Activated CD4-positive, alpha-beta T cell treated with anti-CD3 and anti-CD28 coated beads, Interleukin-2, amount 50 U/mL, for 48 hours (primary cell): ENCODE results near the gene CHTF18.
"Not testable (repeated sequence)": the region's sequence is repeated elsewhere in the genome, so short reads cannot be mapped to it uniquely, and the experiment has no call there.

ENCODE experiments used
- DNase-seq, 2 experiments: peaks; one replicate each; pipeline ENCODE4 v3.0.0-alpha.2; 2020

Gene CHTF18

DNA sequence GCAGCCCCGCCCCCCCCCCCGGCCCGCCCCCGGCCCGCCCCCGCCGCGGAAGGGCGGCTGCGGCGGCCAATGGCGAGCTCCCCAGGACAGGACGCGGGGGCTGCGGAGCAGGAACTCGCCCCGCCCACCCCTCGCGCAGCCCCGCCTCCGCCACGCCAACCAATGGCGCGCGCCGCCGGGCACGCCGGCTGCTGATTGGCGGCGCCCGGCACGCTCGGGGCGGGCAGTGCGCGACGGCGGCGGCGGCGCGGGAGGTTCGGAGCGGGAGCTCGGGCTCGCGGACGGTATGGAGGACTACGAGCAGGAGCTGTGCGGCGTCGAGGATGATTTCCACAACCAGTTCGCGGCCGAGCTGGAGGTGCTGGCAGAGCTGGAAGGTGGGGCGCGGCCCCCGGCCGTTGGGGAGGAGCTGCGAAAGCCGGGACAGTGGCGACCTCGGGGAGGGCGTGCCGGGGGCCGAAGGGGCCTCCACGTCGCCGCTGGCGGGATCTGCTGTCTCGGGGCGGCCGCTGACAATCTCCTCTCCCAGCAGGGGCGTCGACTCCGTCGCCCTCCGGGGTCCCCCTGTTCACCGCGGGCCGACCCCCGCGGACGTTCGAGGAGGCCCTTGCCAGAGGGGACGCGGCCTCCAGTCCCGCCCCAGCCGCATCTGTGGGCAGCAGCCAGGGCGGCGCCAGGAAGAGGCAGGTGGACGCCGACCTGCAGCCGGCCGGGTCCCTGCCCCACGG is at the start of gene CHTF18:
TSS of gene CHTF18 (plus strand) at position 222 of the 728 bp plus-strand sequence. CDS start at position 287, 65 bp downstream.
- peak; percentile 93 to 94 for DNase-seq

DNA sequence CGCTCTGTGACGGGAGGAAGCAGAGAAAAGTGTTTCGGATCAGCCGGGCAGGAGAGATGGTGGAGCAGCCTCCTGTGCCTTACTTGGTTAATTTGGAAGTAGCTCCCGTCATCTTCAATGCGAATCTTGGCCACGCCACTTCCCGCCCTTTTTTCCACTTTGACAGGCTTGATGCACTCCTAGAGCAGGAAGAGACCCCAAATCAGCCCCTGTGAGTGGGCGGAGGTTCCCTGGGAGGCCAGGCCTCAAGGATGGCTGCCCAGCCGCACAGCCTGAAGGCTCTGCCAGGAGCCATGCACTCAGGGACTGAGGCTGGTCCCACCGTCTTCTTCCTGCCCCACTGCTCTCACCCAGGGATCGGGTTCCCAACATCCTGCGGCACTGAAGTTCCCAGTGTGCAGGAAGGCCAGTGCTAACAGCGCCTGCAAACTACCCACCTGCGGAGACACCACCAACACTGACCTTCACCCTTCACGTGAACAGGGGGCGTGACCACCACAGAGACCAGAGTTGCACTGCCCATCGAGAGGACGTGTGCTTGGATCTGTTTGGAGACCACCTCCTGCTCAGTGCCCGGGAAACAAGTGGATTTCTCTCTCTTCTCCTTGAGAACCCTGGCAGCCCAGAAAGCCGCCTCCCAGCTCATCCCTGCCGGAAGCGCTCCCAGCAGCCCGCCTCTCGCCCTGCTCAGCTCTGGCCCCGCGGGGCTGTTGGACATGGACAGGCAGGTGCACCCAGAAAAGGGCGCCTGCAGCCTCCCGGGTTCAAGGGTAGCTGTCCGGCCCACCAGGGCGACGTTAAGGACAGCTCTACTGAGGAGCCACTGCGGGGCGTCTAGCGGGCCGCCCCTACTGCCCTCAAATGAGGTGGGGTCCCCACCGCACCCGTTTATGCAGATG is 48.6 kb upstream of the CHTF18 start:
- no peak for DNase-seq

DNA sequence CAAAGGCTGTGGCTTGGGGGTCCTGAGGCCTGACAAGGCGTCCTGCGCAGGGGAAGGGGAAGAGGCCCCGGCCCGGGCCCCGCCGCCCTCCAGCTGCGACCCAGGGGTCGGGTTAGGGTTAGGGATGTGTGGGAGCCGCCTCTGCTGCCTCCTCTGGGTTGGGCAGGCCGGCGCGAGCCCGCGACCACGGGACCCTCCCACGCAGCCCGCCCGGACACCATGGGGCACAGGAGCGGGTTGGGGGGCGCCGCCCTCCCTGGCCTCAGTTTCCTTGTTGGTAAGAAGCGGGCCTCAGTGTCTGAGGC is 48.0 kb upstream of the CHTF18 start:
- DNase-seq = no peak

DNA sequence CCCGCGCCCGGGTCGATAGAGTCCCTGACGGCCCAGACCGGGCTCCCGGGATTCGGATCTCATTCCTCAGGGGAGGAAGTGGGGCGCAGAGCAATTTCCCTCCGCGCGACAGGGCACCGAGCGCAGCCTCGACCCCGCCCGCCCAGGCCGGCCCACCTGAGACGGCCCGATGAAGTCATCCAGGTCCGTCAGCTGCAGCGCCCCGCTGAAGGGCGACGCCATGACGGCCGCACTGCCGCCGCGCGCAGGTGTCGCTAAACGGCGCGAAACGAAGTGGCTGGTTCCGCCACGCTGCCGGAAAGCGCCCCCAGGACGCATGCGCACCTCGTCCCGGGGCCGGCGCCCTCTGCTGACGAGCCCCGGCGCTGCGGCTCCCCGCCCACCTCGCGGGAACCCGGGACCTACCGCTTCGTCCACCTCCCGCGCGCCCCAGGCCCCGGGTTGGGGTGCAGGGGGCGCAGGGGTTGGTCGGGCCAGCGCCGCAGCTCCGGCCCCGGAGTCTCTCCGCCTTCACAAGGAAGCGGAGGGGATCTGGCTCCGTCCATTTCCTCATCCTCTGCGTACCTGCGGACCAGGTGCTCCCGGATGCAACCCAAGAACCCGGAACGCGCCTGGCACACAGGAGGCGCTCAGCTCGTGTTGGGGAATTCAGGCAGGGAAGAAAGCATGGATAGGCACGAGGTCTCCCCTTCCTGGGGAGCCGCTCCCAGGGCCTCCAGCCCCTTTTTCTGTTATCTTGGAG is 47.5 kb upstream of the CHTF18 start, which contains the start of gene CIAO3:
TSS of gene CIAO3 (minus strand) at position 234 of the 742 bp plus-strand sequence. CDS start at position 222, 12 bp downstream.
- peak; percentile 89 to 91 for DNase-seq

DNA sequence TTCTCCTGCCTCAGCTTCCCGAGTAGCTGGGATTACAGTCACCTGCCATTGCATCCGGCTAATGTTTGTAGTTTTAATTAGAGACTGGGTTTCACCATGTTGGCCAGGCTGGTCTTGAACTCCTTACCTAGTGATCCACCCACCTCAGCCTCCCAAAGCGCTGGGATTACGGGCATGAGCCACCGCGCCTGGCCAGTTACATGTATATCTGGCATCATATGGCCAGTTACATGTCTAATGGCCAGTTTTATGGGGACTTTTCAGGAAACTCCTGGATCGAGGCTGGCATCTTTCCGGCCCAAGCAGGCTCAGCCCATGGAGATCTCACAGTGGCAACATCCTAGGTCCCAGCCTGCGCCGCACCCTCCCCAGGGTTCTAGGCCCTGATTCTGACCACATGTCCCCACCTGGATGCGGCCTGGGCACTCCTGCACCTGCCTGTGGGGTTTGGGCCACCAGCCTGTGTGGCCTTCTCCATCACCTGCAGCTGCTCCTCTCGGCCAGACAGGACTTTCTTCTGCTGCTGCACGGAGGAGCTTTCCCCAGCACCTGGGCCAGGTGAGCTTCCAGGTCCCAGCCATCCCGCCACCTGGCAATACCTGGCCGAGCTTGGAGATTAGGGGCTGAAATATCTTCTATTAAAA is 46.3 kb upstream of the CHTF18 start:
- no peak for DNase-seq

DNA sequence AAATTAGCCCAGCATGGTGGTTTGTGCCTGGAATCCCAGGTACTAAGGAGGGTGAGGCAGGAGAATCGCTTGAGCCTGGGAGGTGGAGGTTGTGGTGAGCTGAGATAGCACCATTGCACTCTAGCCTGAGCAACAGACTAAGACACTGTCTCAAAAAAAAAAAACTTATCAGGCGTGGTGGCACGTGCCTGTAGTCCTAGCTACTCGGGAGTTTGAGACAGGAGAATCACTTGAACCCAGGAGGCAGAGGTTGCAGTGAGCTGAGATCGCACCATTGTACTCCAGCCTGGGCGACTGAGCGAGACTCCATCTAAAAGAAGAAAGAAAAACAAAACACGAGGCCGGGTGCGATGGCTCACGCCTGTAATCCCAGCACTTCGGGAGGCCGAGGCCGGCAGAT is 45.5 kb upstream of the CHTF18 start:
- DNase-seq = not testable (repeated sequence)

DNA sequence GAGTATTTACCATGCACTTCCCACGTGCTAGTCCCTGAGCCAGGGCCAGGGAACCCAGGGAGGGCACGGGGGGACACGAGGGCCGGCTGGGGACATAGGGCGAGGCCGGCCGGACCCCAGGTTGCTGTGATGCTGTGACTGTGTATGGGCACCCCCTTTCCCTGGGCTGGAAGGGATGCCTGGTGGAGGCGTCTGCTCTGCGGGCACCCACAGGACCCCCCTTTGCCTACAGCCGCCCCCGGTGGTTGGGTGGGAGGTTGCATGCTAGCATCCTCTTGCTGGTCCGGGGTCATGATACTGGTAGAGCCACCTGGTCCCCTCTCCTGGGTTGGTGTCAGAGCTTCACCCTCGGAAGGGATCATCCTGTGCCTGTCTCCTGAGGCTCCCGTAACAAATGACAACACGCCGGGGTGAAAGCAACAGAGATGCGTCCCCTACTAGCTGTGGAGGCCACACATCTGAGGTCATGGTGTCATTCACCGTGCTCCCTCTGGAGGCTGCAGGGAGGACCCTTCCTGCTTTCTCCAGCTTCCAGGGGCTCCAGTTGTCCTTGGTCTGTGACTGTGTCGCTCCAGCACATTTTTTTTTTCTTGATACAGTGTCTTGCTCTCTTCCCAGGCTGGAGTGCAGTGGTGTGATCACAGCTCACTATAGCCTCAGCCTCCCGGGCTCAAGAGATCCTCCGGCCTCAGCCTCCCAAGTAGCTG is 44.5 kb upstream of the CHTF18 start:
- DNase-seq = no peak

DNA sequence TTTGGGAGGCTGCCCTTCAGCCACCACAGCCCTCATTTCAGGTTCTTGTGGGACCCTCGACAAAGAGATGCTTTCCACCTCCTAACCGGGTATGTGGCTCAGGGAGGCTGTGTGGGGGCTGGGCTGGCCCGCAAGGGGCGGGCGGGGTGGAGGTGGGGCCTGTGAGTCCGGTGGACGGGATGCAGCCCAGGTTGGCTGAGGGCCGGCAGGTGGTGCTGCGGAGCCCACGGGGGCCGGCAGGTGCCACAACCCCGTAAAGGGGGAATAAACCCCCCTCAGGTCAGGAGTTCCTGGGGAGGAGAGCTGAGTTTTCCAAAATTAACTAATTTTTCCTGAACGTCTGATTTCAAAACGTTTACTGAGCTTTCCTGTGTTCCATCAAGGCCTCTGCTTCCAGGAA is 42.7 kb upstream of the CHTF18 start:
- DNase-seq = no peak

DNA sequence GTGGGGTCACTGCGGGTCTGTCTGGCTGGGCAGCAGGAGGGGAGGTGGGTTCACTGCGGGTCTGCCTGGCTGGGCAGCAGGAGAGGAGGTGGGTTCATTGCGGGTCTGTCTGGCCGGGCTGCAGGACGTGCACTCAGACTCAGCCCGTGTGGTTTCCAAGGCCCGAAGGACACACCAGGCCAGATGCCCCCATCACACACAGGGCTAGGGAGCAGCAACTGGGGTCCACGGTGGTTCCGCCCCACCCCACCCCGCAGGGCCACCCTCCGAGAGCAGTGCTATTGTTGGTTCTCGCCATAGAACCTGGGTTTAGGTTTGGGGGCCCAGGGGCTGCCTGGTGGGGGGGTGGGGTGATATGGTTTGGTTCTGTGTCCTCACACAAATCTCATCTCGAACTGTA is 41.8 kb upstream of the CHTF18 start:
- DNase-seq = no peak

DNA sequence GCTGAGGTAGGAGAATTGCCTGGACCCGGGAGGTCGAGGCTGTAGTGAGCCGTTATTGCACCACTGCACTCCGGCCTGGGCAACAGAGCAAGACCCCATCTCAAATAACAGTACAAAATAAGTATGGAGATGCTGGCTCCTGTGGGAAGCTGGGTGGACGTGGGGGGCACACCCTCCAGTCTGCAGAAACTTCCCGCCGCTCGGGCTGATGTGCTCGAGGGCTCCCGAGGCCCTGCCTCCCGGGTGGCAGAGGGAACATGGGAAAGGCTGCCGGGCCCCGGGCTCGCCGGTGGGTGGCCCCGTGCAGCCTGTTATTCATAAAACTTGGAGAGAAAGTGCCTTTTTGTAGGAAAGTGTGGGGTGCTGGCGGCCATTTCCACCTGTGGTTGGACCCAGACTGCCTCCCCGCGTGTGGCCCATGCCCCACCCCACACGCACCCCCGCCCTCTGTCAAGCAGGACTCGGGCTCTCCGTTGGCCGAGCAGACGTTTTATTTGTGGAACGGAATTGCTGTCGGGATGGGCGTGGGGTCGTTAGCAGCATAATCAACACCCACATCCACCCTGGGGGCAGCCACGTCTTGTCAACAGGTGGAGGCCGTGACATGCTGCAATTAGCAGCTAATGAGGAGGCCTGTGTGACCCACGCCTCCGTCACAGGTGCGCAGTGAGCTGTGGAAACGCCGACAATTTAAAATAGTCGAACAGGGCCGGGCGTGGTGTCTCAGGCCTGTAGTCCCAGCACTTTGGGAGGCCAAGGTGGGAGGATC is 40.3 kb upstream of the CHTF18 start:
- DNase-seq = no peak

DNA sequence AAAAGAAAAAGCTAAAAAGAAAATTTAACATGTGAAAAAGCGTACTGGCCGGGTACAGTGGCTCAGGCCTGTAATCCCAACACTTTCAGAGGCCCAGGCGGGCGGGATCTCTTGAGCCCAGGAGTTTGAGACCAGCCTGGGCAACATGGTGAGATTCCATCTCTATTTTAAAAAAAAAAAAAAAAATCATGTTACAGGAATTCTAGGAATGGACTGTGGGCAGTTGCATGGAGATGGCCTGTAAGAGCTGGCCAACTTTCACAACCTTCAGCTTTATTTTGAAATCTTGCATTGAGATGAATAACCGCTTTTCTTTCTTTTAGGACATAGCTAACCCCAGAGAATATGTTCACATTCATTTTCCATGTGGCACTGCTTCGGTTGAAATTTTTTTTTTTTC is 39.4 kb upstream of the CHTF18 start:
- no peak for DNase-seq

DNA sequence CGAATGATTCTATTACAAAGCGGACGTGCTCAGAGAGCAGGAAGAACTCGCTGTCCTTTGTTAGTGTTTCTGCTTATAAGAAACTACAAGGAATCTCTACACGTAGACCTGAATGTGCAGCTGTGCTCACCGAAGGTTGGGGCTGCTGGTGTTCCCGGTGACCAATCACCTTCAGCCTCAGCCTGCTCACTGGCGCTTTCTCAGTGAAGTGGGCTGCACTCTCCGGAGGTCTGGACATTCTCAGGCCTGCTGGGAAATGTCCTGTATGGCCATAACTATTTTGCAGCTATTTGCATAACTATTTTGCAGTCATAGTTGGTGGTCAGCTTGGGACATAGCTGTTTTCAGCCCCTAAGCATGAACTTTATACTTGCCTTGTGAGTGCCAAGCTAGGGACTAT is 37.9 kb upstream of the CHTF18 start:
- DNase-seq = no peak

DNA sequence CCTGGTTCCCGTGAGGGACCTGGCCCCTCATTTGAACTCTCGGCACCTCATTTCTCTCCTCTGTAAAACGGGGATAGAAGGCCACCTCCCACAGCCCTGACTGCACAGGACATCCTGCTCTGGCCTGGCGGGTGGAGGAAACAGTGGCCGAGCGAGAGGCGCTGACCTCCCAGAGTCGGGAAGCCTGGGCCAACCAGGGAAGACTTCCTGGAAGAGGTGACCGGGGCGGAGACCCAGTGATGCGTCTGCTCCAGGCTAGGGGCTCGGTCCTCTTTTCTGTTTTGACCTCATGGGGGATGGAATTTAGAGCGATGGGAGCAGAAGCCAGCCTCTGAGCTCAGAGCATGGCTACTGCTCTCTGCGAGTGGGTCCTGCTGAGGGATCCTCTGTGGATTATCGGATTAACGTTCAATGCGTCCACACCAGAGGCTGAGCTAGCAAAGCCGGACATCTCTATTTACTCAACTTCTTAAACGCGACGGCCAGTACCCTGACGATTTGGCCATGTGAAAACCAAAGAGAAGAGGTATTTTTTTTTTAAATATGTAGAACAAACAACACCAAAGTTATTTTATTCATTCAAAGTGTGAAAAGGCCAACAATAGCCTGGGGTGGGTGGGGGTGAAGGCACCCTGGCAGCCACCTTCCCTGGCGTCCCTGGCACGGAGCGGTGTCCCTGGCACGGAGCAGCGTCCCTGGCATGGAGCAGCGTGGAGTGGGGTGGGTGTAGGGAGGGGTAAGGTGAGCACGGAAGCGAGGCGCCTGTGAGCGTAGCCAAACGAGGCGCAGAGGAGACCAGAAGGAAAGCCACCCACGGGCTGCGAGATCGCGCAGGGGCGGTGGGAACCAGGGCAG is 37.0 kb upstream of the CHTF18 start:
- DNase-seq = no peak

DNA sequence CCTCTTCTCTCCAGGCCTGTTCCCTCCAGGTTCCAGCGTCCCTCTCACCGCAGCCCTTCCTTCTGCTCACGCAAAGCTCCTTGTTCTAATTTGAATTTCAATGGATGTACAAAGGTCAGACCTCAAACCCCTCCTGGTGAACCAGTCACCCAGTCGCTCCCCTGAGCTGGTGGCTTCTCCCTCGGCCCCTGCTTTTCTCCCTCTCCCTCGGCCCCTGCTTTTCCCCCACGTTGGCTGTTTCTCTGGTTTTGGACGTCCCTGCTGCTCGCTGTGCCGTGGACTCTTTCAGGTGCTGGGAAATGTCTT is 36.5 kb upstream of the CHTF18 start:
- no peak for DNase-seq

DNA sequence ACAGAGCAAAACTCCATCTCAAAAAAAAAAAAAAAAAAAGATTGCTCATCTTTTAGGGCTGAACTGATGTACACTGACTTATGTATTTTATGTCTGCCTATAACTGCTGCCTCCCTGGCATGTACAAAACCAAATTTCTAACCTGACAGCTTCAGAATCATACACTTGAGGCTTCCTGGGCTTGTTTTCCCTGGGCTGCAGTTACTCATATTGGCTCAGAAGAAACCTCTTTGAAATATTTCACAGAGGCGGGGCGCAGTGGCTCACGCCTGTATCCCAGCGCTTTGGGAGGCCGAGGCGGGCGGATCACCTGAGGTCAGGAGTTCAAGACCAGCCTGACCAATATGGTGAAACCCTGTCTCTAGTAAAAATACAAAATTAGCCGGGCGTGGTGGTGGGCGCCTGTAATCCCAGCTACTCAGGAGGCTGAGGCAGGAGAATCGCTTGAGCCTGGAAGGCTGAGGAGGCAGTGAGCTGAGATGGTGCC is 34.3 kb upstream of the CHTF18 start:
- DNase-seq = not testable (repeated sequence)

DNA sequence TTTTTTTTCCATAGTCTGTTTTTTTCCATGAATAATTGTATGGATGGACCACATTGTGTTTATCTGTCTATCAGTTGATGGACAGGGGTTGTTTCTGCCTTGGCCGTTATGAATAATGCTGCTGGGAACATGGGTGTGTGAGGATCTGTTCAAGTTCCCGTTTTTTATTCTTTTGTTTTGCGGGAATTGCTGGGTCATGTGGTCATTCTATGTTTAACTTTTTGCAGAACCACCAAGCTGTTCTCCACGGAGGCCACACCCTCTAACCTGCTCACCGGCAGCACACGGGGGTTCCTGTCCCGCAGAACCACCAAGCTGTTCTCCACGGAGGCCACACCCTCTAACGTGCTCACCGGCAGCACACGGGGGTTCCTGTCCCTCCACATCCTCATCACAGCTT is 33.8 kb upstream of the CHTF18 start:
- DNase-seq = no peak

DNA sequence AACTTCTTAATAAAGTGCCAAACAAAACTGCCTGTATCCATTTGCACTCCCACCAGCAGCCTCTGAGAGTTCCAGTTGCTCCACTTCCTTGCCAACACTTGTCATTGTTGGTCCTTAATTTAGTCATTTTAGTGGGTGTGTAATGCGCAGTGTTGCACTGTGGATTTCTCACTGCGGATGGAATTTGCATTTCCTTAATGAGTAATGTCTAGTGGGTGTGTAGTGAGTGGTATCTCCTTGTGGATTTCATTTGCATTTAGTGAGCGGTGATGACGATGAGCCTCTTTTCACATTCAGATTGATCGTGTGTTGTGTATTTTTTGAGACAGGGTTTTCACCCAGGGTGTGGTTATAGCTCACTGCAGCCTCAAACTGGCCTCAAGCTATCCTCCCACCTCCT is 32.0 kb upstream of the CHTF18 start:
- DNase-seq = no peak

DNA sequence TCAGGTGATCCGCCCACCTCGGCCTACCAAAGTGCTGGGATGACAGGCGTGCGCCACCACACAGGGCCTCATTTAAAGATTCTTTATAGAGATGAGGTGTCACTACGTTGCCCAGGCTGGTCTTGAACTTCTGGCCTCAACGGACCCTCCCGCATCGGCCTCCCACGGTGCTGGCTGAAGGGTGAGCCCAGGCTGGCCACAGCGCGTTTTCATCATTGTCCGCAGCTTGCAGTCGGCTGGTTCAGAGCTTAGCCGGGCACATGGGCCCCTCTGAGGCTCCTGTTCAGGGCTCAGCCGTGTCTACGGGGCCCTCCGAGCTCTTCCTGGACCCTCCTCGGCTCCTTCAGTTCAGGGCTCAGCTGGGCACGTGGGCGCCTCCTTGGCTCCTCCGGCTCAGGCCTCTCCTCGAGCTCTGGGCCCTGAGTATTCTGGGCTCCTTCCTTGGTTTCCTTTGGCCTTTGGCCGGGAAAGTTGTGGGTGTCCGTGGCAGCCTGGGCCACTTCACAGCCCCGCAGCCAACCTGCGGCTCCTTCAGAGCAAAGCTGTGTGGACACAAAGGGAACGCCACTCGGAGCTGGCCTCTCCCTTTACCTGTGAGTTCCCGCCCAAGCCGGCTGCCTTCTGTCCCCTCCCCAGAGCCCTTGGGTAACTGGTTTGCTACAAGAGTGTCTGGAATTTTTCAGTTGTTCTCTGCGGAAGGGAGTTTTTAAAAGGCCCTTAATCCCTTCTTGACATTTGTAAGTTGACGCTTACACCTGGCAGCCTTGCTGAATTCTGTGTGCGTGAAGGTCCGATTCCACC is 29.1 kb upstream of the CHTF18 start:
- DNase-seq = no peak

DNA sequence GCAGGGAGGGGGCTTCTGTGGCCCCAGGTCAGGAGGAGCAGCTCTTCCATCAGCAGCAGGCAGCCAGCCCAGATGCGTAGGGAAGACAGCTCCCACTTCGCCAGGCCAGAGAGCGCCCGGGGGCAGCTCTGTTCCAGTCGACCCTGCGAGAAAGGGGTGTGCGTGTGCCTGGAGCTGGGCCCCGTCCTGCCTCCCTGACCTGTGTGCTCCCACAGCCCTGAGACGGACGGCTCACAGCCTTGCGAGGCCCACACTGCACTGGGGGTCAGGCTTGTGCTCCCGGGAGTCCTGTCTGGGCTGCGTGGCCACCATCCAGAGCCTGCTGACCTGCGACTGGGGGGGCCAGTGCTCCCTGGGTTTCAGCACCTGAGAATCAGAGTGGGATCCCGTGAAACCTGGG is 28.4 kb upstream of the CHTF18 start:
- no peak for DNase-seq
